Measurements from ENCODE around the gene PFDN4.

Gene PFDN4

GRCh38 chr20:54174457-54175175, 33.3 kb upstream of the PFDN4 start:
- TF ChIP-seq CTCF (IDR thresholded peaks at IDR 0.05; ENCODE audit: extremely low read depth, missing control alignments) = no peak

GRCh38 chr20:54176610-54177009, 31.3 kb upstream of the PFDN4 start:
- TF ChIP-seq CTCF (IDR thresholded peaks at IDR 0.05; ENCODE audit: extremely low read depth, missing control alignments) = no peak
- DNase-seq (ENCODE audit: low spot score) = no peak

More at GRCh38 chr20:54174457-54175175, 33.3 kb upstream of the PFDN4 start:
- no peak for DNase-seq (ENCODE audit: low spot score)

DNA sequence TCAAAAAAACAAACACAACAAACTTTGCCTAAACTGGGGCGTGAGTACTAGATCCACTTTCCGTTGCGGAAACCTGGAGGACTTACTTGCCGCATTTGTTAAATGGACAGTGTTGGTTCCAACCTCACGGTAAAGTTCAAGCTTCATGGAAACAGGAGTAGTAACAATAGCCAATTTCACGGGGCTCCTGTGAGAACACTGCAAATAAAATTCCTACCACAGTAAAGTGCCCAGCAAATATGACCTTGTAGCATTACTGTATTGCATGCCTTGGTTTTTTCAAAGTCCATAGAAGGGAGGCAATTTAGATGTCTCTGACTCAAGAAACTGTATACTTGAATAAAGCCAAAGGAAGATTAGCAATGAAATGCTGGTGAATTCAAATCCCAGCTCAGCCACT, 30.5 kb upstream of the PFDN4 start:
- TF ChIP-seq CTCF (IDR thresholded peaks at IDR 0.05; ENCODE audit: extremely low read depth, missing control alignments) = no peak
- DNase-seq (ENCODE audit: low spot score) = no peak

GRCh38 chr20:54178256-54178655, 29.6 kb upstream of the PFDN4 start:
- no peak for TF ChIP-seq CTCF (IDR thresholded peaks at IDR 0.05; ENCODE audit: extremely low read depth, missing control alignments)
- DNase-seq (ENCODE audit: low spot score) = no peak

DNA sequence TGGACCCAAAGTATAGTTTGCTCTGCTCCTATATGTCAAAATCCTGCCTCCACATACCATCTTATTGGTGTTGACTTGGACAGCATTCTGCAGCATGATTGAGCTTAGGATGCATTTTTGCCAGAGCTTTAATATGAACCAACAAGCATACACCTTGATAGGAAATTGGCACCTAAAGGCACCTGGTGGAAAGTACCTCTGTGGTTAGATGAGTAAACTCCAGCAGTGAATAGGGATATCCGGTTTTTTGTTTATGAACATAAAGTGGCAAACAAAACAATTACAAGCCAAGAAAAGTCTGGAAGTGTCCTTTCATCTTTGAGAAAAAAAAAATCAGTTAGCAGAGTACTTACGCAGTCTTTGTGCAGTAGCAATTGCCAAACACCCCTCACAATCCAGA, 27.9 kb upstream of the PFDN4 start:
- no peak for TF ChIP-seq CTCF (IDR thresholded peaks at IDR 0.05; ENCODE audit: extremely low read depth, missing control alignments)
- no peak for DNase-seq (ENCODE audit: low spot score)

DNA sequence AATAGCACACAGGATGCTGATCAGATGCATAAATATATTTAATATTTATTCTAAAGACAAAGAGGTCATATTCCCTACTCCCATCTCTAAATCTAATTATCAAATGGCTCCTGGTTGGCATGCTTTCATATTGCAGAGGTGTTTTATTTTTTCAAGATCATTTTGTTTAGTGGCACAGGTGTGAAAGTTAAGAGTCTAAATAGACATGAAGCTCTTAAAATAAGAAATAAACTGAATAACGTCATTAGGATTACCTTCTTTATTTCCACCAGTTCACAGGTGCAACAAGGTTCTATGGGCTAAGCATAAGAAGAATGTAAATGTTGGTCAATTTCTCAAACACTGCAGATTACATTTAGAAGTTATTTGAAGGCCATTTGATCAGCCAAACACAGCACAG, 27.0 kb upstream of the PFDN4 start:
- TF ChIP-seq CTCF (IDR thresholded peaks at IDR 0.05; ENCODE audit: extremely low read depth, missing control alignments) = no peak
- DNase-seq (ENCODE audit: low spot score) = no peak

- no peak for TF ChIP-seq CTCF (IDR thresholded peaks at IDR 0.05; ENCODE audit: extremely low read depth, missing control alignments)
- DNase-seq (ENCODE audit: low spot score) = no peak
Measured at GRCh38 chr20:54184071-54184470, 23.8 kb upstream of the PFDN4 start.
